Pancreas (tissue), 10 donors: ENCODE measurements around the gene TLE2. TPM values are rescaled to one million over a fixed set of nuclear protein-coding genes. Genes with fewer than 3 reads are reported as not detected.

ENCODE experiments used
- ATAC-seq, 4 donors: fragments of 200-7000 bp; cut with Tn5 transposase; one replicate each; pipeline versions ENCODE4 v1.8.0 to v1.9.1; 2020; ENCODE audit warnings: mild to moderate bottlenecking in 4 of 4, moderate library complexity in 4 of 4
- DNase-seq, 6 donors: peaks; one replicate each; pipeline ENCODE4 v3.0.0-alpha.2; 2020
- FAIRE-seq: peaks from 2 replicates; lab custom pipeline; 2012; peaks lifted over from hg19 to GRCh38; lab: Jason Lieb, UNC
- H3K27ac ChIP-seq, 4 donors: fragments of 200-600 bp; sonication (generic); 1 replicate in 3 of 4; 2 replicates in 1 of 4; pipeline versions ENCODE4 v1.5.0 to v1.8.0; 2020
- H3K27me3 ChIP-seq, 4 donors: fragments of 200-600 bp; one replicate each; pipeline ENCODE4 v1.8.0; 2021
- H3K36me3 ChIP-seq, 3 donors: fragments of 200-600 bp; sonication (generic) in 1 of 3; one replicate each; pipeline versions ENCODE4 v1.5.0 to v1.8.0; 2020 to 2021
- H3K4me1 ChIP-seq, 3 donors: fragments of 200-600 bp; one replicate each; pipeline ENCODE4 v1.8.0; 2021
- H3K4me3 ChIP-seq, 4 donors: fragments of 200-600 bp; sonication (generic) in 2 of 4; one replicate each; pipeline versions ENCODE4 v1.5.0 to v1.8.0; 2020 to 2021
- H3K9me3 ChIP-seq, 4 donors: fragments of 200-600 bp; one replicate each; pipeline ENCODE4 v1.8.0; 2021
- CTCF ChIP-seq, 4 donors: fragments of 200-600 bp; sonication (generic) in 3 of 4; IDR thresholded peaks; one replicate each; pipeline versions ENCODE4 v1.5.0 to v1.8.0; 2021; ENCODE audit warnings: antibody characterized with exemption in 4 of 4
- WGBS, 2 donors: extraction: QIAGEN DNeasy Blood & Tissue Kit; methylation state at CpG; one replicate each; pipeline ENCODE4 v1.1.7; 2013; 5-methylcytosine and 5-hydroxymethylcytosine counted together
- intact Hi-C, 3 donors: fragments of 100-400 bp; cut with DNase I; formaldehyde crosslinking; loops; one replicate each; pipeline versions ENCODE4 v1.11.1 to v1.14.2; 2022
- polyA plus RNA-seq, 2 donors: library from polyadenylated mRNA; stranded (reverse); fragments of 200-250 nt; gene quantifications; one replicate each; pipeline ENCODE4 v1.2.3, GENCODE V29; 2013
- total RNA-seq, 6 donors: library from RNA; stranded (reverse); fragmentation: NEBNext Ultra II Directional in 4 of 6; extraction: Animal tissue kit (Norgen Biotek cat#: 25700) in 4 of 6; gene quantifications; one replicate each; pipeline versions ENCODE4 v1.2.1 to v1.2.4, GENCODE V29; 2021 to 2023
- donor health status: healthy with polysubstance abuse.
- donor health status: DM: no; HTN: no; CAD: no; lungs with moderate emphysema.
- donor health status: DM: no; HTN: no; CAD: no.
- donor health status: control.
- donor health status: control.
- donor health status: Bipolar disorder and iron deficiency.
- donor health status: DM: yes; HTN: yes; CAD: no.
- donor health status: DM: no; HTN: no; CAD: no.
- donor health status: DM: no; HTN: no; CAD: no.
- donor health status: DM: yes; HTN: yes; CAD: no.

The TLE2 gene
- total and polyA plus RNA-seq, 8 donors, result 16.4 to 81.9 (median 23.3) TPM

- H3K27me3 ChIP-seq, result no peaks in the 10 kb centered on the region
- no peak for FAIRE-seq
- DNase-seq, result no peak
- peaks cover 12 to 22% (median 18%) of the 10 kb centered on the region in 3 donors for H3K4me1 ChIP-seq
- intact Hi-C loops, result no loop called here
- TF ChIP-seq CTCF (IDR thresholded peaks at IDR 0.05), result no peak
- no peak for ATAC-seq
- H3K4me3 ChIP-seq, result no peak overlapping the region
- H3K36me3 ChIP-seq, result no peaks in the 10 kb centered on the region
- H3K27ac ChIP-seq, result peak overlapping the region; percentile 17 to 74 (median 60)
- no peaks in the 10 kb centered on the region for H3K9me3 ChIP-seq
- WGBS, 2 donors, result 33% methylated on average over 8 of the region's 8 CpGs
These were observed 46.5 kb downstream of the TLE2 start for GRCh38 chr19:2982561-2982960.

GRCh38 chr19:2981898-2982297 lies 47.2 kb downstream of the TLE2 start:
- WGBS, 2 donors, result 77 to 80% methylated on average over 5 of the region's 5 CpGs
- DNase-seq, result no peak
- intact Hi-C loops, result no loop called here
- FAIRE-seq, result no peak
- Histone ChIP-seq H3K9me3 (no peaks in the 10 kb centered on the region), H3K4me3 (no peak overlapping the region), H3K4me1 (peaks cover 13 to 22% (median 19%) of the 10 kb centered on the region in 3 donors), H3K36me3 (no peaks in the 10 kb centered on the region), H3K27ac (no peak overlapping the region), H3K27me3 (no peaks in the 10 kb centered on the region)
- ATAC-seq, result no peak
- TF ChIP-seq CTCF (IDR thresholded peaks at IDR 0.05), result no peak

GRCh38 chr19:2978772-2979171 lies 50.3 kb downstream of the TLE2 start:
- Histone ChIP-seq H3K36me3 (no peaks in the 10 kb centered on the region), H3K27ac (peak overlapping the region in 1 of 4 donors; percentile 31), H3K9me3 (no peaks in the 10 kb centered on the region), H3K4me1 (peaks cover 19 to 29% (median 26%) of the 10 kb centered on the region in 3 donors), H3K27me3 (no peaks in the 10 kb centered on the region), H3K4me3 (no peak overlapping the region)
- FAIRE-seq (no peak), DNase-seq (no peak), ATAC-seq (no peak)
- WGBS, 2 donors, result 64 to 66% methylated on average over 9 of the region's 9 CpGs
- intact Hi-C loops, result no loop called here
- TF ChIP-seq CTCF (IDR thresholded peaks at IDR 0.05), result no peak

- WGBS, 2 donors, result 33 to 37% methylated on average over 11 of the region's 11 CpGs
- ATAC-seq (no peak), DNase-seq (peak in 2 of 6 donors; percentile 36 to 54), FAIRE-seq (no peak)
- intact Hi-C loops, result no loop called here
- H3K27me3 ChIP-seq, result no peaks in the 10 kb centered on the region
- TF ChIP-seq CTCF (IDR thresholded peaks at IDR 0.05), result no peak
- no peak overlapping the region for H3K4me3 ChIP-seq
- peaks cover 19 to 24% (median 22%) of the 10 kb centered on the region in 3 donors for H3K4me1 ChIP-seq
- H3K9me3 ChIP-seq, result no peaks in the 10 kb centered on the region
- H3K36me3 ChIP-seq, result no peaks in the 10 kb centered on the region
- peak overlapping the region in 2 of 4 donors; percentile 31 to 57 for H3K27ac ChIP-seq
These were observed 50.8 kb downstream of the TLE2 start for GRCh38 chr19:2978166-2978767.

- Histone ChIP-seq H3K4me3 (peak overlapping the region in 1 of 4 donors; percentile 60), H3K36me3 (no peaks in the 10 kb centered on the region), H3K9me3 (no peaks in the 10 kb centered on the region), H3K27ac (peak overlapping the region in 3 of 4 donors; percentile 9 to 57 (median 31)), H3K27me3 (no peaks in the 10 kb centered on the region), H3K4me1 (peaks cover 17 to 19% (median 18%) of the 10 kb centered on the region in 3 donors)
- FAIRE-seq, result no peak
- no peak for TF ChIP-seq CTCF (IDR thresholded peaks at IDR 0.05)
- intact Hi-C loops, result no loop called here
- peak; percentile 1 to 20 (median 2) for ATAC-seq
- DNase-seq, result peak in 4 of 6 donors; percentile 60 to 63 (median 62)
- 17 to 20% methylated on average over 10 of the region's 10 CpGs for WGBS, 2 donors
These were observed 51.3 kb downstream of the TLE2 start for GRCh38 chr19:2977746-2978138.
